H1 (cell line): ENCODE data around the gene PCAT7. TPM values are rescaled to one million over a fixed set of nuclear protein-coding genes. Genes with fewer than 3 reads are reported as not detected.

Experiments used
- CTCF ChIA-PET: fragments of 300-600 bp; sonication (Branson Sonifier 250); formaldehyde crosslinking; loops from one replicate; lab custom pipeline; 2021; ENCODE audit not compliant: partially characterized antibody; lab: Charles Lee
- POLR2A ChIA-PET: fragments of 300-600 bp; sonication (Branson Sonifier 250); formaldehyde crosslinking; loops from one replicate; lab custom pipeline; 2021; ENCODE audit warnings: inconsistent platforms; ENCODE audit not compliant: partially characterized antibody; lab: Charles Lee
- DNase-seq, 2 experiments: peaks; one replicate each; pipeline versions ENCODE4 v3.0.0 to v3.0.0-alpha.2; 2010 to 2022; ENCODE audit warnings: low spot score in 2 of 2, low read depth in 1 of 2, mixed read lengths in 1 of 2
- FAIRE-seq: peaks from 2 replicates; lab custom pipeline; 2011; peaks lifted over from hg19 to GRCh38; lab: Jason Lieb, UNC
- H2AFZ ChIP-seq: 2 replicates; pipeline ENCODE4 v1.8.1; 2012; ENCODE audit warnings: low read length, inconsistent platforms
- H2AK5ac ChIP-seq: 2 replicates; pipeline ENCODE4 v1.6.1; 2013; ENCODE audit warnings: low read depth, low read length
- H2BK120ac ChIP-seq: replicated peaks from 2 replicates; pipeline ENCODE3; 2013; ENCODE audit warnings: low read depth, low read length, inconsistent platforms
- H2BK12ac ChIP-seq: 2 replicates; pipeline ENCODE4 v1.6.1; 2013; ENCODE audit warnings: low read depth, low read length
- H2BK15ac ChIP-seq: 2 replicates; pipeline ENCODE4 v1.6.1; 2013; ENCODE audit warnings: low read length
- H2BK20ac ChIP-seq: 2 replicates; pipeline ENCODE4 v1.6.1; 2013; ENCODE audit warnings: low read length
- H2BK5ac ChIP-seq: 2 replicates; pipeline ENCODE4 v1.6.1; 2013; ENCODE audit warnings: low read depth, low read length
- H3K14ac ChIP-seq: 2 replicates; pipeline ENCODE4 v1.6.1; 2013; ENCODE audit warnings: inconsistent platforms; ENCODE audit not compliant: insufficient read length
- H3K18ac ChIP-seq: 2 replicates; pipeline ENCODE4 v1.6.1; 2013; ENCODE audit warnings: low read length; ENCODE audit errors: extremely low read depth
- H3K23ac ChIP-seq: 2 replicates; pipeline ENCODE4 v1.6.1; 2013; ENCODE audit warnings: inconsistent platforms; ENCODE audit not compliant: insufficient read length
- H3K23me2 ChIP-seq: 2 replicates; pipeline ENCODE4 v1.6.1; 2013; ENCODE audit warnings: low read depth, low read length
- H3K27ac ChIP-seq: 2 replicates; pipeline ENCODE4 v1.6.1; 2011; ENCODE audit warnings: low read depth, low read length, inconsistent platforms
- H3K27me3 ChIP-seq, 4 experiments: replicated peaks in 1 of 4; 1 replicate in 1 of 4; 2 replicates in 3 of 4; pipeline versions ENCODE4 v1.6.1 to v1.8.1; 2011 to 2013; ENCODE audit warnings: low read length in 3 of 4, mild to moderate bottlenecking in 3 of 4, inconsistent platforms in 2 of 4, mixed read lengths in 2 of 4, moderate library complexity in 1 of 4; ENCODE audit not compliant: control insufficient read depth in 3 of 4, insufficient read depth in 3 of 4; ENCODE audit errors: extremely low read depth in 1 of 4
- H3K36me3 ChIP-seq, 4 experiments: 2 replicates each; pipeline versions ENCODE4 v1.6.1 to v1.8.1; 2011 to 2013; ENCODE audit warnings: mild to moderate bottlenecking in 4 of 4, low read length in 3 of 4, moderate library complexity in 2 of 4, control low read depth in 1 of 4, inconsistent platforms in 1 of 4; ENCODE audit not compliant: insufficient read depth in 4 of 4, control insufficient read depth in 2 of 4
- H3K4ac ChIP-seq: replicated peaks from 2 replicates; pipeline ENCODE3; 2013; ENCODE audit warnings: low read length, low read depth, mixed read lengths, inconsistent platforms; ENCODE audit not compliant: insufficient read length
- H3K4me1 ChIP-seq, 4 experiments: replicated peaks in 1 of 4; 1 replicate in 1 of 4; 2 replicates in 3 of 4; pipeline versions ENCODE4 v1.6.1 to v1.8.1; 2011 to 2013; ENCODE audit warnings: low read length in 3 of 4, inconsistent platforms in 2 of 4, mixed read lengths in 1 of 4; ENCODE audit not compliant: insufficient read depth in 4 of 4, control insufficient read depth in 3 of 4
- H3K4me2 ChIP-seq, 2 experiments: 2 replicates each; pipeline versions ENCODE4 v1.6.1 to v1.8.1; 2011 to 2013; ENCODE audit warnings: low read depth in 2 of 2, low read length in 2 of 2, control low read depth in 1 of 2, inconsistent platforms in 1 of 2, mild to moderate bottlenecking in 1 of 2; ENCODE audit not compliant: insufficient read depth in 1 of 2
- H3K4me3 ChIP-seq, 4 experiments: fragments of 200-600, 300-600 bp in 1 of 4; sonication (generic), shearing (Covaris generic), sonication (Bioruptor Twin) in 1 of 4; 2 replicates each; pipeline versions ENCODE4 v1.5.1 to v1.8.1; 2011 to 2016; ENCODE audit warnings: low read length in 4 of 4, low read depth in 3 of 4, control low read depth in 2 of 4, inconsistent platforms in 2 of 4, mild to moderate bottlenecking in 2 of 4, mixed read lengths in 1 of 4, moderate library complexity in 1 of 4; ENCODE audit not compliant: insufficient read depth in 2 of 4; ENCODE audit errors: extremely low read depth in 1 of 4
- H3K56ac ChIP-seq: replicated peaks from 2 replicates; pipeline ENCODE3; 2013; ENCODE audit warnings: low read depth, mild to moderate bottlenecking, mixed read lengths, low read length, inconsistent platforms; ENCODE audit not compliant: insufficient read length
- H3K79me1 ChIP-seq: 2 replicates; pipeline ENCODE4 v1.6.1; 2013; ENCODE audit warnings: low read depth, low read length, control low read depth
- H3K79me2 ChIP-seq, 2 experiments: 2 replicates each; pipeline versions ENCODE4 v1.6.1 to v1.8.1; 2012 to 2013; ENCODE audit warnings: low read length in 2 of 2, mild to moderate bottlenecking in 2 of 2, inconsistent platforms in 1 of 2; ENCODE audit not compliant: insufficient read depth in 2 of 2, control insufficient read depth in 1 of 2
- H3K9ac ChIP-seq, 4 experiments: replicated peaks in 1 of 4; 1 replicate in 1 of 4; 2 replicates in 3 of 4; pipeline versions ENCODE4 v1.6.1 to v1.8.1; 2011 to 2013; ENCODE audit warnings: low read depth in 3 of 4, low read length in 3 of 4, control low read depth in 2 of 4, mild to moderate bottlenecking in 2 of 4, moderate library complexity in 2 of 4, inconsistent platforms in 1 of 4; ENCODE audit errors: extremely low read depth in 1 of 4
- H3K9me3 ChIP-seq, 2 experiments: 2 replicates each; pipeline versions ENCODE4 v1.6.1 to v1.8.1; 2012 to 2013; ENCODE audit warnings: mild to moderate bottlenecking in 2 of 2, moderate library complexity in 2 of 2, control low read depth in 1 of 2, inconsistent platforms in 1 of 2, low read depth in 1 of 2, low read length in 1 of 2, mixed read lengths in 1 of 2; ENCODE audit not compliant: insufficient read depth in 2 of 2
- H4K20me1 ChIP-seq, 2 experiments: replicated peaks in 1 of 2; 2 replicates each; pipeline versions ENCODE3 to v1.8.1; 2011 to 2013; ENCODE audit warnings: inconsistent platforms in 2 of 2, low read length in 2 of 2, mild to moderate bottlenecking in 1 of 2; ENCODE audit not compliant: insufficient read depth in 2 of 2, control insufficient read depth in 1 of 2
- H4K5ac ChIP-seq: 2 replicates; pipeline ENCODE4 v1.6.1; 2013; ENCODE audit warnings: low read length, low read depth, mixed read lengths, inconsistent platforms; ENCODE audit not compliant: insufficient read length
- H4K8ac ChIP-seq: 2 replicates; pipeline ENCODE4 v1.8.0; 2013; ENCODE audit warnings: mild to moderate bottlenecking, moderate library complexity, low read length, inconsistent platforms; ENCODE audit not compliant: insufficient read depth; ENCODE audit errors: extremely low read depth
- H4K91ac ChIP-seq: replicated peaks from 2 replicates; pipeline ENCODE3; 2013; ENCODE audit warnings: low read length, mixed read lengths, inconsistent platforms; ENCODE audit not compliant: insufficient read length
- ASH2L ChIP-seq: fragments of 200-600, 300-600 bp; sonication (generic); IDR thresholded peaks from one replicate; pipeline ENCODE4 v1.7.1; 2017; ENCODE audit warnings: low read length
- BCL11A ChIP-seq, 2 experiments: IDR thresholded peaks; one replicate each; pipeline ENCODE4 v1.6.1; 2011; ENCODE audit warnings: low read depth in 2 of 2, low read length in 2 of 2, mild to moderate bottlenecking in 2 of 2
- CBX8 ChIP-seq: fragments of 300-800, 300-1000 bp; sonication (generic); IDR thresholded peaks from 2 replicates; pipeline ENCODE4 v1.7.1; 2016; ENCODE audit warnings: low read depth, low read length, borderline replicate concordance
- CHD1 ChIP-seq: IDR thresholded peaks from 2 replicates; pipeline ENCODE4 v1.6.1; 2012; ENCODE audit warnings: low read depth, low read length, improper control_type of control experiment
- FOSL1 ChIP-seq: IDR thresholded peaks from 2 replicates; pipeline ENCODE4 v1.6.1; 2011; ENCODE audit warnings: mild to moderate bottlenecking, low read depth, low read length, moderate library complexity; ENCODE audit not compliant: insufficient read depth
- JUN ChIP-seq: IDR thresholded peaks from 2 replicates; pipeline ENCODE4 v1.6.1; 2011; ENCODE audit warnings: low read depth, mild to moderate bottlenecking, improper control_type of control experiment, low read length
- KDM5A ChIP-seq: fragments of 200-600 bp; IDR thresholded peaks from 2 replicates; pipeline ENCODE4 v1.7.1; 2012; ENCODE audit warnings: mild to moderate bottlenecking, low read length, inconsistent platforms, mixed read lengths
- NRF1 ChIP-seq: IDR thresholded peaks from 2 replicates; pipeline ENCODE4 v1.6.1; 2011; ENCODE audit warnings: mild to moderate bottlenecking, low read depth, low read length, improper control_type of control experiment
- PHF8 ChIP-seq: fragments of 200-600 bp; sonication (generic); conservative IDR thresholded peaks from 2 replicates; pipeline ENCODE4 v1.7.1; 2012; ENCODE audit warnings: low read depth, mild to moderate bottlenecking, inconsistent platforms, low read length, moderate library complexity
- POLR2A ChIP-seq, 2 experiments: IDR thresholded peaks; 1 replicate in 1 of 2; 2 replicates in 1 of 2; pipeline ENCODE4 v1.6.1; 2011; ENCODE audit warnings: low read depth in 2 of 2, low read length in 2 of 2, mild to moderate bottlenecking in 2 of 2; ENCODE audit errors: control extremely low read depth in 1 of 2
- SUZ12 ChIP-seq: fragments of 200-600 bp; sonication (generic); IDR thresholded peaks from 2 replicates; pipeline ENCODE4 v1.6.1; 2012; ENCODE audit warnings: mild to moderate bottlenecking, inconsistent platforms, low read length, moderate library complexity, mixed read lengths
- TAF7 ChIP-seq: optimal IDR thresholded peaks from 2 replicates; pipeline ENCODE3; 2011; ENCODE audit warnings: low read depth, mild to moderate bottlenecking, inconsistent platforms, low read length, moderate library complexity, borderline replicate concordance
- WGBS, 2 experiments: shearing (Covaris generic) in 1 of 2; methylation state at CpG; one replicate each; pipeline versions ENCODE4 v1.1.6 to v1.1.7; 2013 to 2015; ENCODE audit warnings: low lambda C conversion rate in 2 of 2, mixed read lengths in 2 of 2, inconsistent platforms in 1 of 2, low coverage in 1 of 2, missing lambda C conversion rate in 1 of 2; ENCODE audit not compliant: insufficient replicate concordance in 2 of 2, insufficient coverage in 1 of 2, insufficient read length in 1 of 2; ENCODE audit errors: extremely low coverage in 1 of 2, missing lambda C conversion rate in 1 of 2; 5-methylcytosine and 5-hydroxymethylcytosine counted together
- polyA plus RNA-seq, 7 experiments: library from polyadenylated mRNA; depleted of rRNA in 3 of 7; stranded (reverse) in 5 of 7; unstranded in 2 of 7; fragments of >200 nt in 5 of 7; fragments of 200-250 nt in 2 of 7; gene quantifications; 1 replicate in 5 of 7; 2 replicates in 1 of 7; 4 replicates in 1 of 7; pipeline versions ENCODE4 v1.2.1 to v1.2.3, GENCODE V29; 2011 to 2013; ENCODE audit warnings: missing spikeins in 2 of 7, mixed read lengths in 2 of 7
- total RNA-seq: library from RNA; stranded (reverse); fragmentation: NEBNext Ultra II Directional; extraction: Animal tissue kit (Norgen Biotek cat#: 25700); gene quantifications from 2 replicates; pipeline ENCODE4 v1.2.1, GENCODE V29; 2021
- TF ChIP-seq, protein P1 (sequence below): IDR thresholded peaks from 2 replicates; pipeline ENCODE4 v1.6.1; 2012; ENCODE audit warnings: inconsistent platforms
- TF ChIP-seq, protein P2 (sequence below): IDR thresholded peaks from 2 replicates; pipeline ENCODE4 v1.6.1; 2011; ENCODE audit warnings: low read length, improper control_type of control experiment

Gene PCAT7
- total and polyA plus RNA-seq, 2 of the 8 experiments (the other 6 are each of a cell fraction or from before 2014, with no cell fraction given) = 3.2 to 4.1 TPM

DNA sequence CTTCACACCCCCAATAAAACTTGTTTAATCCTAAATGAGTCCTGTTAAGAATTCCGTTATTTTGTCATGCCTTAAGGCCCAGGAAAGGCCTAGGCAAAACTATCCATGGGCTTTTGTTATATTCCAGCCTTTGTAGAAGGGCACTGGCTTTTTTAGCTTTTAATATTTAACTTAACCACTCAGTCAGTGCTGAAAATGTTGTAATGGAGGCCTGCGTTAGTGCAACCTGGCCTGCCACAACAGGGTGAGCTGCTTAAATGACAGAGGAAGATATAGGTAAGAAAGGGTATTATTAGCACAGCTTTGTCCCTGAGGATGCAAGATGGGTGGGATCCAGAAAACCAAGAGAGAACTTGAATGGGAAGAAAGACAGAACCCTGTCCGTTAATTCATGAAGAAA is 40.2 kb upstream of the PCAT7 start:
- H3K56ac ChIP-seq = no peak overlapping the region
- H2BK12ac ChIP-seq = no peak overlapping the region
- H3K27me3 ChIP-seq = no peaks in the 10 kb centered on the region
- ChIA-PET CTCF (interaction anchor here (0.6 to 1.5 kb wide), 4 partner anchors 9 to 955 kb away, joined by 3 to 5 read pairs (median 3); no protein-coding TSS in a partner anchor), POLR2A (interaction anchor here (2.4 kb wide), 1 partner anchor 39 kb away, joined by 7 read pairs; no protein-coding TSS in a partner anchor)
- H2AK5ac ChIP-seq = no peak overlapping the region
- no peaks in the 10 kb centered on the region for H3K4me1 ChIP-seq
- H3K79me1 ChIP-seq = no peaks in the 10 kb centered on the region
- H2BK15ac ChIP-seq = no peak overlapping the region
- no peak overlapping the region for H3K23ac ChIP-seq
- no peak overlapping the region for H2BK5ac ChIP-seq
- no peak overlapping the region for H3K4ac ChIP-seq
- H4K8ac ChIP-seq = no peak overlapping the region
- FAIRE-seq (no peak), DNase-seq (no peak)
- H4K5ac ChIP-seq = no peak overlapping the region
- no peak overlapping the region for H4K91ac ChIP-seq
- no peak overlapping the region for H2AFZ ChIP-seq
- H3K36me3 ChIP-seq = no peaks in the 10 kb centered on the region
- no peak overlapping the region for H2BK20ac ChIP-seq
- no peak overlapping the region; a peak in 1 of 7 replicates for H3K9ac ChIP-seq
- 82% methylated on average over 3 of the region's 3 CpGs; no CpG with 5 or more reads in 1 of the 2 experiments for WGBS, 2 experiments
- H3K27ac ChIP-seq = no peak overlapping the region
- no peaks in the 10 kb centered on the region for H4K20me1 ChIP-seq
- no peaks in the 10 kb centered on the region for H3K9me3 ChIP-seq
- H3K23me2 ChIP-seq = no peaks in the 10 kb centered on the region
- H3K4me3 ChIP-seq = no peak overlapping the region
- H3K79me2 ChIP-seq = no peaks in the 10 kb centered on the region
- no peak overlapping the region for H2BK120ac ChIP-seq
- H3K4me2 ChIP-seq = no peak overlapping the region
- H3K14ac ChIP-seq = no peak overlapping the region
- H3K18ac ChIP-seq = no peak overlapping the region
- TF ChIP-seq BCL11A (IDR thresholded peaks at IDR 0.05; ENCODE audit: low read depth in 2 of 2, low read length in 2 of 2) = no peak
- TF ChIP-seq SUZ12 = no peak
- TF ChIP-seq KDM5A = no peak
- TF ChIP-seq ASH2L = no peak
- TF ChIP-seq CHD1 = no peak
- TF ChIP-seq, protein P1, sequence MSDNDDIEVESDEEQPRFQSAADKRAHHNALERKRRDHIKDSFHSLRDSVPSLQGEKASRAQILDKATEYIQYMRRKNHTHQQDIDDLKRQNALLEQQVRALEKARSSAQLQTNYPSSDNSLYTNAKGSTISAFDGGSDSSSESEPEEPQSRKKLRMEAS = no peak
- TF ChIP-seq CBX8 = no peak
- TF ChIP-seq FOSL1 = no peak
- TF ChIP-seq PHF8 = no peak
- TF ChIP-seq, protein P2, sequence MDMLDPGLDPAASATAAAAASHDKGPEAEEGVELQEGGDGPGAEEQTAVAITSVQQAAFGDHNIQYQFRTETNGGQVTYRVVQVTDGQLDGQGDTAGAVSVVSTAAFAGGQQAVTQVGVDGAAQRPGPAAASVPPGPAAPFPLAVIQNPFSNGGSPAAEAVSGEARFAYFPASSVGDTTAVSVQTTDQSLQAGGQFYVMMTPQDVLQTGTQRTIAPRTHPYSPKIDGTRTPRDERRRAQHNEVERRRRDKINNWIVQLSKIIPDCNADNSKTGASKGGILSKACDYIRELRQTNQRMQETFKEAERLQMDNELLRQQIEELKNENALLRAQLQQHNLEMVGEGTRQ = no peak
- no peak for TF ChIP-seq NRF1
- TF ChIP-seq JUN = no peak
- TF ChIP-seq POLR2A (IDR thresholded peaks at IDR 0.05; ENCODE audit: control extremely low read depth in 1 of 2, low read depth in 2 of 2, low read length in 2 of 2) = no peak
- no peak for TF ChIP-seq TAF7
